ENCODE data around the gene ATP5MG.

The ATP5MG gene

GRCh38 chr11:118401151-118401879 lies at the start of gene ATP5MG:
ATP5MG (plus strand) TSS chr11:118401606; CDS start chr11:118401666, 60 bp downstream.
- peak within 1 kb of the TSS; percentile 93 for H3K4me3 ChIP-seq (replicated peaks in 1 of 2; ENCODE audit: low read depth in 2 of 2, low read length in 2 of 2)
- peak; percentile 94 to 95 for DNase-seq (ENCODE audit: low read depth in 2 of 2)
- peak; percentile 8 for TF ChIP-seq CTCF (IDR thresholded peaks at IDR 0.05; ENCODE audit: low read depth, low read length)

- H3K4me3 ChIP-seq (replicated peaks in 1 of 2; ENCODE audit: low read depth in 2 of 2, low read length in 2 of 2): no peak overlapping the region
- peak; percentile 40 to 50 for DNase-seq (ENCODE audit: low read depth in 2 of 2)
- peak; percentile 42 for TF ChIP-seq CTCF (IDR thresholded peaks at IDR 0.05; ENCODE audit: low read depth, low read length)
Observed at GRCh38 chr11:118353084-118353710, 48.2 kb upstream of the ATP5MG start.

- DNase-seq (ENCODE audit: low read depth in 2 of 2): no peak
- no peak for TF ChIP-seq CTCF (IDR thresholded peaks at IDR 0.05; ENCODE audit: low read depth, low read length)
- H3K4me3 ChIP-seq (replicated peaks in 1 of 2; ENCODE audit: low read depth in 2 of 2, low read length in 2 of 2): no peak overlapping the region
Observed at GRCh38 chr11:118358071-118358470, 43.3 kb upstream of the ATP5MG start.

GRCh38 chr11:118359295-118359958 lies 42.0 kb upstream of the ATP5MG start, which contains the start of gene UBE4A:
UBE4A (plus strand) TSS chr11:118359600; CDS start chr11:118365081, 5,481 bp downstream.
- peak within 1 kb of the TSS; percentile 76 to 80 for H3K4me3 ChIP-seq (replicated peaks in 1 of 2; ENCODE audit: low read depth in 2 of 2, low read length in 2 of 2)
- DNase-seq (ENCODE audit: low read depth in 2 of 2): peak; percentile 95 to 96
- TF ChIP-seq CTCF (IDR thresholded peaks at IDR 0.05; ENCODE audit: low read depth, low read length): no peak

- DNase-seq (ENCODE audit: low read depth in 2 of 2): no peak
- no peak for TF ChIP-seq CTCF (IDR thresholded peaks at IDR 0.05; ENCODE audit: low read depth, low read length)
- H3K4me3 ChIP-seq (replicated peaks in 1 of 2; ENCODE audit: low read depth in 2 of 2, low read length in 2 of 2): no peak overlapping the region
Observed at GRCh38 chr11:118364956-118365615, 36.3 kb upstream of the ATP5MG start.

- no peak for DNase-seq (ENCODE audit: low read depth in 2 of 2)
- no peak for TF ChIP-seq CTCF (IDR thresholded peaks at IDR 0.05; ENCODE audit: low read depth, low read length)
- no peak overlapping the region for H3K4me3 ChIP-seq (replicated peaks in 1 of 2; ENCODE audit: low read depth in 2 of 2, low read length in 2 of 2)
Observed at GRCh38 chr11:118366287-118366686, 35.1 kb upstream of the ATP5MG start.

Measured in cardiac fibroblast (primary cell).